PC-9 (cell line): ENCODE results near the gene MARK1. TPM values are rescaled to one million over a fixed set of nuclear protein-coding genes. Genes with fewer than 3 reads are reported as not detected.

ENCODE experiments used
- BruUV-seq: library from RNA; stranded (reverse); fragments of 400-500 nt; replicated peaks from 2 replicates; lab custom pipeline; 2021; lab: Mats Ljungman, UMichigan
- CTCF ChIA-PET: fragments of 300-600 bp; sonication (Branson Sonifier 250); formaldehyde crosslinking; loops from one replicate; lab custom pipeline; 2022; ENCODE audit warnings: antibody characterized with exemption; lab: Charles Lee
- POLR2A ChIA-PET: fragments of 300-600 bp; sonication (Branson Sonifier 250); formaldehyde crosslinking; loops from one replicate; lab custom pipeline; 2022; ENCODE audit warnings: antibody characterized with exemption; ENCODE audit not compliant: unreplicated experiment; lab: Charles Lee
- DNase-seq, 2 experiments: peaks; one replicate each; pipeline versions ENCODE4 v3.0.0 to v3.0.0-alpha.2; 2015 to 2022; ENCODE audit warnings: mixed read lengths in 1 of 2
- H2AFZ ChIP-seq: fragments of 200-600 bp; sonication (generic); 2 replicates; pipeline ENCODE4 v1.8.1; 2017; ENCODE audit warnings: antibody characterized with exemption
- H3F3A ChIP-seq: fragments of 200-600 bp; sonication (generic); 2 replicates; pipeline ENCODE4 v1.8.1; 2017; ENCODE audit warnings: antibody characterized with exemption, mild to moderate bottlenecking, low read depth; ENCODE audit not compliant: insufficient read depth
- H3K27ac ChIP-seq: fragments of 200-600 bp; sonication (generic); 2 replicates; pipeline ENCODE4 v1.6.1; 2016; ENCODE audit warnings: mixed run types
- H3K27me3 ChIP-seq: fragments of 200-600 bp; sonication (generic); 2 replicates; pipeline ENCODE4 v1.6.1; 2016; ENCODE audit warnings: low read depth, mixed run types; ENCODE audit not compliant: insufficient read depth
- H3K36me3 ChIP-seq: fragments of 200-600 bp; sonication (generic); 2 replicates; pipeline ENCODE4 v1.6.1; 2016; ENCODE audit warnings: low read depth, mixed run types
- H3K4me1 ChIP-seq: fragments of 200-600 bp; sonication (generic); replicated peaks from 2 replicates; pipeline ENCODE4 v1.6.1; 2016; ENCODE audit warnings: mixed run types; ENCODE audit not compliant: insufficient read depth
- H3K4me2 ChIP-seq: fragments of 200-600 bp; sonication (generic); 2 replicates; pipeline ENCODE4 v1.6.1; 2017; ENCODE audit warnings: mixed run types
- H3K4me3 ChIP-seq: fragments of 200-600 bp; sonication (generic); 2 replicates; pipeline ENCODE4 v1.6.1; 2016; ENCODE audit warnings: mixed run types
- H3K79me2 ChIP-seq: fragments of 200-600 bp; sonication (generic); 2 replicates; pipeline ENCODE4 v1.6.1; 2017; ENCODE audit warnings: low read depth, mixed run types
- H3K9me2 ChIP-seq: fragments of 200-600 bp; sonication (generic); 2 replicates; pipeline ENCODE4 v1.8.1; 2017; ENCODE audit warnings: mild to moderate bottlenecking; ENCODE audit not compliant: insufficient read depth
- H3K9me3 ChIP-seq: fragments of 200-600 bp; sonication (generic); 2 replicates; pipeline ENCODE4 v1.8.1; 2016; ENCODE audit warnings: low read depth; ENCODE audit not compliant: insufficient read depth
- H4K20me1 ChIP-seq: fragments of 200-600 bp; sonication (generic); 2 replicates; pipeline ENCODE4 v1.8.1; 2017; ENCODE audit not compliant: insufficient read depth
- EZH2 ChIP-seq: fragments of 200-600 bp; sonication (generic); IDR thresholded peaks from 2 replicates; pipeline ENCODE4 v1.8.0; 2017; ENCODE audit warnings: antibody characterized with exemption, low read depth
- intact Hi-C: fragments of 100-400 bp; cut with micrococcal nuclease; formaldehyde crosslinking; loops from one replicate; pipeline ENCODE4 v1.10.0; 2022; ENCODE audit not compliant: unreplicated experiment
- total RNA-seq: library from RNA; stranded (reverse); gene quantifications from 2 replicates; pipeline ENCODE4 v1.2.3, GENCODE V29; 2021
- TF ChIP-seq, protein P1 (sequence below): fragments of 200-600 bp; sonication (generic); conservative IDR thresholded peaks from 2 replicates; pipeline ENCODE4 v1.6.1; 2017; ENCODE audit warnings: mixed run types, antibody characterized with exemption, mild to moderate bottlenecking, moderate library complexity

MARK1 gene
- total RNA-seq, 1 experiment from 2014 or later, result 1.9 TPM

- CTCF ChIA-PET, result no interaction called here
- no peak overlapping the region for H3K4me3 ChIP-seq
Measured at GRCh38 chr1:220702733-220703270, 174.9 kb downstream of the MARK1 start.

GRCh38 chr1:220703305-220703704, 175.4 kb downstream of the MARK1 start:
- Histone ChIP-seq H3K27ac (no peak overlapping the region), H3K79me2 (no peaks in the 10 kb centered on the region), H3K4me1 (peaks cover 8% of the 10 kb centered on the region; the same call in 1 of the 2 replicates), H3K9me2 (no peaks in the 10 kb centered on the region), H3K36me3 (no peaks in the 10 kb centered on the region), H3K4me3 (no peak overlapping the region), H4K20me1 (no peaks in the 10 kb centered on the region), H2AFZ (no peak overlapping the region), H3F3A (no peaks in the 10 kb centered on the region; the same call in 1 of the 2 replicates), H3K9me3 (no peaks in the 10 kb centered on the region), H3K27me3 (no peaks in the 10 kb centered on the region), H3K4me2 (no peak overlapping the region)
- BruUV-seq, result no TSS peak
- intact Hi-C loops, result no loop called here
- ChIA-PET POLR2A (no interaction called here), CTCF (no interaction called here)
- no peak for DNase-seq
- TF ChIP-seq, protein P1, sequence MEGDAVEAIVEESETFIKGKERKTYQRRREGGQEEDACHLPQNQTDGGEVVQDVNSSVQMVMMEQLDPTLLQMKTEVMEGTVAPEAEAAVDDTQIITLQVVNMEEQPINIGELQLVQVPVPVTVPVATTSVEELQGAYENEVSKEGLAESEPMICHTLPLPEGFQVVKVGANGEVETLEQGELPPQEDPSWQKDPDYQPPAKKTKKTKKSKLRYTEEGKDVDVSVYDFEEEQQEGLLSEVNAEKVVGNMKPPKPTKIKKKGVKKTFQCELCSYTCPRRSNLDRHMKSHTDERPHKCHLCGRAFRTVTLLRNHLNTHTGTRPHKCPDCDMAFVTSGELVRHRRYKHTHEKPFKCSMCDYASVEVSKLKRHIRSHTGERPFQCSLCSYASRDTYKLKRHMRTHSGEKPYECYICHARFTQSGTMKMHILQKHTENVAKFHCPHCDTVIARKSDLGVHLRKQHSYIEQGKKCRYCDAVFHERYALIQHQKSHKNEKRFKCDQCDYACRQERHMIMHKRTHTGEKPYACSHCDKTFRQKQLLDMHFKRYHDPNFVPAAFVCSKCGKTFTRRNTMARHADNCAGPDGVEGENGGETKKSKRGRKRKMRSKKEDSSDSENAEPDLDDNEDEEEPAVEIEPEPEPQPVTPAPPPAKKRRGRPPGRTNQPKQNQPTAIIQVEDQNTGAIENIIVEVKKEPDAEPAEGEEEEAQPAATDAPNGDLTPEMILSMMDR, result no peak
- TF ChIP-seq EZH2, result no peak

More at GRCh38 chr1:220702733-220703270, 174.9 kb downstream of the MARK1 start:
- Histone ChIP-seq H3K9me3 (no peaks in the 10 kb centered on the region), H4K20me1 (no peaks in the 10 kb centered on the region), H3K9me2 (no peaks in the 10 kb centered on the region), H3K27ac (no peak overlapping the region), H3K79me2 (no peaks in the 10 kb centered on the region), H3F3A (no peaks in the 10 kb centered on the region; the same call in 1 of the 2 replicates), H3K4me2 (no peak overlapping the region), H2AFZ (no peak overlapping the region), H3K27me3 (no peaks in the 10 kb centered on the region), H3K36me3 (no peaks in the 10 kb centered on the region), H3K4me1 (peaks cover 8% of the 10 kb centered on the region; the same call in 1 of the 2 replicates)
- intact Hi-C loops, result no loop called here
- no peak for DNase-seq
- POLR2A ChIA-PET, result no interaction called here
- TF ChIP-seq, protein P1, result no peak
- no peak for TF ChIP-seq EZH2
- no TSS peak for BruUV-seq

DNA sequence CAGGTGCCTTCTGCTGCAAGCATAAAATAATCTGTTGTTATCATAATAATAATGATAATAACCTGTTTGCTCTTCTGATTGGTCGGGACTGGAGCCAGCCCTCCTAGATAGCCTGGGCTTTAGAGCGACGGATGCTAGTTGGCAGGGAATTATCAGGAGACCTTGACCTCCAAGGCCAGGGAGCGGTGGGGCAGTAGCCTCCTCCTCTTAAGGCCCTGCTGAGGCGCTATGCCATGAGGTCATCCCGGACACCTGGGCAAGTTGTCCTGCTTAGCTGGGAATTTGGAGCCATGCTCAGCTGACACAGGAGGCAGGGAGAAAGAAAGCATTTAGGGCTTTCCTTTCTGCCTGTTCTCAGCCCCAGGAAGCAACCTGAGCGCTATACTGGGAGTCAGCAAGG, 177.8 kb downstream of the MARK1 start:
- Histone ChIP-seq H3K9me3 (no peaks in the 10 kb centered on the region), H3K27me3 (no peaks in the 10 kb centered on the region), H3K9me2 (no peaks in the 10 kb centered on the region), H2AFZ (no peak overlapping the region), H3K79me2 (no peaks in the 10 kb centered on the region), H3K36me3 (no peaks in the 10 kb centered on the region), H3K4me1 (peaks cover 2% of the 10 kb centered on the region; the same call in 1 of the 2 replicates), H3F3A (no peaks in the 10 kb centered on the region), H3K4me2 (no peak overlapping the region), H4K20me1 (no peaks in the 10 kb centered on the region), H3K4me3 (no peak overlapping the region), H3K27ac (no peak overlapping the region)
- intact Hi-C loops, result no loop called here
- BruUV-seq, result no TSS peak
- no peak for TF ChIP-seq EZH2
- TF ChIP-seq, protein P1, result no peak
- no peak for DNase-seq
- CTCF ChIA-PET, result no interaction called here
- POLR2A ChIA-PET, result no interaction called here
